ENCODE data around the gene ATP11B. TPM values are rescaled to one million over a fixed set of nuclear protein-coding genes. Genes with fewer than 3 reads are reported as not detected.

The ATP11B gene
- total and polyA plus RNA-seq, 9 of the 15 experiments (the other 6 are each of a cell fraction or from before 2014, with no cell fraction given): 11.9 to 68.7 (median 41.8) TPM

DNA sequence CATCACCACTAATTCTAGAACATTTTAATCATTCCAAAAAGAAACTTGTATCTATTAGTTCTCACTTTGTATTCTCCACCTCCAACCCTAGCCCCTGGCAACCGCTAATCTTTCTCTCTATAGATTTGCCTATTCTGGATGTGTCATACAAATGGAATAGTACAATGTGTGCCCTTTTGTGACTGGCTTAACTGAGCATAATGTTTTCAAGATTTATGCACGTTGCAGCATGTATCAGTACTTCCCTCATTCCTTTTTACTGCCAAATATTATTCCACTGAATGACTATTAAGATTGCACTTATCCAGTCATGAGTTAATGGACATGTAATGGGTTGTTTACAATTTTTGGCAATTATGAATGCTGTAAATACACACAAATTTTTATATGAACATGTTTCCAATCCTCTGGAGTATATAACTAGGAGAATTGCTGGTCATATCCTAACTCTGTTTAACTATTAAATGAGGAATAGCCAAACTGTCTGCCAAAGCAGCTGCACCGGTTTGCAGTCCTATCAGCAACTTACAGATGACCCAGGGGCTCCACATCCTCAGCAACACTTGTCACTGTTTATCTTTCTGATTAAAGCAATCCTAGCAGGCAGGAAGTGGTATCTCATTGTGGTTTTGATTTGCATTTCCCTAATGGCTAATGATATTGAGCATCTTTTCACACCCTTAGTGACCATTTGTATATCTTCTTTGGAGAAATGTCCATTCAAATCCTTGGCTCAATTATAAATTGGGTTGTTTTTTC, 144.2 kb downstream of the ATP11B start (continued):
- TF ChIP-seq EWSR1 (IDR thresholded peaks at IDR 0.05; ENCODE audit: borderline replicate concordance, low read depth, partially characterized antibody) (no peak), ZNF311 (CRISPR knock-in tag; IDR thresholded peaks at IDR 0.05) (peak; percentile 21; the same call in 1 of the 2 replicates), ZNF175 (CRISPR knock-in tag; IDR thresholded peaks at IDR 0.05; ENCODE audit: low read depth) (peak; percentile 82; the same call in 1 of the 2 replicates), FOXA3 (CRISPR knock-in tag; conservative IDR thresholded peaks at IDR 0.05 in 1 of 2, IDR thresholded peaks at IDR 0.05 in 1 of 2) (peak; percentile 84 to 94; a peak in 3 of 4 replicates), SPI1 (IDR thresholded peaks at IDR 0.05; ENCODE audit: borderline replicate concordance, low read depth, low read length) (peak; percentile 71; the same call in 1 of the 2 replicates), DMBX1 (CRISPR knock-in tag; IDR thresholded peaks at IDR 0.05; ENCODE audit: borderline replicate concordance) (peak; percentile 70; the same call in 1 of the 2 replicates), FOSL1 (tag; conservative IDR thresholded peaks at IDR 0.05) (peak; percentile 62), ZFPM2 (CRISPR knock-in tag; IDR thresholded peaks at IDR 0.05) (no peak), HDAC3 (IDR thresholded peaks at IDR 0.05; ENCODE audit: borderline replicate concordance, partially characterized antibody) (peak; percentile 81), IRF2 (CRISPR knock-in tag; IDR thresholded peaks at IDR 0.05) (no peak), ZNF695 (CRISPR knock-in tag; IDR thresholded peaks at IDR 0.05) (no peak), CEBPG (CRISPR knock-in tag; IDR thresholded peaks at IDR 0.05) (no peak), CEBPG (tag; conservative IDR thresholded peaks at IDR 0.05 in 1 of 2, IDR thresholded peaks at IDR 0.05 in 1 of 2) (0 out of 4 replicates have a peak, but pooled peaks of 1 of the 2 experiments have one; percentile 10), GABPB1 (CRISPR knock-in tag; IDR thresholded peaks at IDR 0.05) (peak; percentile 47; the same call in 1 of the 2 replicates), KDM1A (IDR thresholded peaks at IDR 0.05) (peak; percentile 99)
- TF ChIP-seq, protein P1, sequence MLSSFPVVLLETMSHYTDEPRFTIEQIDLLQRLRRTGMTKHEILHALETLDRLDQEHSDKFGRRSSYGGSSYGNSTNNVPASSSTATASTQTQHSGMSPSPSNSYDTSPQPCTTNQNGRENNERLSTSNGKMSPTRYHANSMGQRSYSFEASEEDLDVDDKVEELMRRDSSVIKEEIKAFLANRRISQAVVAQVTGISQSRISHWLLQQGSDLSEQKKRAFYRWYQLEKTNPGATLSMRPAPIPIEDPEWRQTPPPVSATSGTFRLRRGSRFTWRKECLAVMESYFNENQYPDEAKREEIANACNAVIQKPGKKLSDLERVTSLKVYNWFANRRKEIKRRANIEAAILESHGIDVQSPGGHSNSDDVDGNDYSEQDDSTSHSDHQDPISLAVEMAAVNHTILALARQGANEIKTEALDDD (IDR thresholded peaks at IDR 0.05): peak; percentile 94
- TF ChIP-seq, protein P2, sequence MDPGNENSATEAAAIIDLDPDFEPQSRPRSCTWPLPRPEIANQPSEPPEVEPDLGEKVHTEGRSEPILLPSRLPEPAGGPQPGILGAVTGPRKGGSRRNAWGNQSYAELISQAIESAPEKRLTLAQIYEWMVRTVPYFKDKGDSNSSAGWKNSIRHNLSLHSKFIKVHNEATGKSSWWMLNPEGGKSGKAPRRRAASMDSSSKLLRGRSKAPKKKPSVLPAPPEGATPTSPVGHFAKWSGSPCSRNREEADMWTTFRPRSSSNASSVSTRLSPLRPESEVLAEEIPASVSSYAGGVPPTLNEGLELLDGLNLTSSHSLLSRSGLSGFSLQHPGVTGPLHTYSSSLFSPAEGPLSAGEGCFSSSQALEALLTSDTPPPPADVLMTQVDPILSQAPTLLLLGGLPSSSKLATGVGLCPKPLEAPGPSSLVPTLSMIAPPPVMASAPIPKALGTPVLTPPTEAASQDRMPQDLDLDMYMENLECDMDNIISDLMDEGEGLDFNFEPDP (CRISPR knock-in tag; IDR thresholded peaks at IDR 0.05): 0 out of 2 replicates have a peak, but pooled peaks have one; percentile 4
- TF ChIP-seq, protein P3, sequence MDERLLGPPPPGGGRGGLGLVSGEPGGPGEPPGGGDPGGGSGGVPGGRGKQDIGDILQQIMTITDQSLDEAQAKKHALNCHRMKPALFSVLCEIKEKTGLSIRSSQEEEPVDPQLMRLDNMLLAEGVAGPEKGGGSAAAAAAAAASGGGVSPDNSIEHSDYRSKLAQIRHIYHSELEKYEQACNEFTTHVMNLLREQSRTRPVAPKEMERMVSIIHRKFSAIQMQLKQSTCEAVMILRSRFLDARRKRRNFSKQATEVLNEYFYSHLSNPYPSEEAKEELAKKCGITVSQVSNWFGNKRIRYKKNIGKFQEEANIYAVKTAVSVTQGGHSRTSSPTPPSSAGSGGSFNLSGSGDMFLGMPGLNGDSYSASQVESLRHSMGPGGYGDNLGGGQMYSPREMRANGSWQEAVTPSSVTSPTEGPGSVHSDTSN (CRISPR knock-in tag; IDR thresholded peaks at IDR 0.05; ENCODE audit: low read depth): no peak
- TF ChIP-seq, protein P3 (tag; conservative IDR thresholded peaks at IDR 0.05; ENCODE audit: low read depth): peak; percentile 21; the same call in 1 of the 2 replicates
- TF ChIP-seq, protein P4, sequence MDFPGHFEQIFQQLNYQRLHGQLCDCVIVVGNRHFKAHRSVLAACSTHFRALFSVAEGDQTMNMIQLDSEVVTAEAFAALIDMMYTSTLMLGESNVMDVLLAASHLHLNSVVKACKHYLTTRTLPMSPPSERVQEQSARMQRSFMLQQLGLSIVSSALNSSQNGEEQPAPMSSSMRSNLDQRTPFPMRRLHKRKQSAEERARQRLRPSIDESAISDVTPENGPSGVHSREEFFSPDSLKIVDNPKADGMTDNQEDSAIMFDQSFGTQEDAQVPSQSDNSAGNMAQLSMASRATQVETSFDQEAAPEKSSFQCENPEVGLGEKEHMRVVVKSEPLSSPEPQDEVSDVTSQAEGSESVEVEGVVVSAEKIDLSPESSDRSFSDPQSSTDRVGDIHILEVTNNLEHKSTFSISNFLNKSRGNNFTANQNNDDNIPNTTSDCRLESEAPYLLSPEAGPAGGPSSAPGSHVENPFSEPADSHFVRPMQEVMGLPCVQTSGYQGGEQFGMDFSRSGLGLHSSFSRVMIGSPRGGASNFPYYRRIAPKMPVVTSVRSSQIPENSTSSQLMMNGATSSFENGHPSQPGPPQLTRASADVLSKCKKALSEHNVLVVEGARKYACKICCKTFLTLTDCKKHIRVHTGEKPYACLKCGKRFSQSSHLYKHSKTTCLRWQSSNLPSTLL (IDR thresholded peaks at IDR 0.05): no peak
